HFFc6 (cell line): ENCODE measurements around the gene DUSP16. TPM values are rescaled to one million over a fixed set of nuclear protein-coding genes. Genes with fewer than 3 reads are reported as not detected.

Experiments used
- DNase-seq: peaks from one replicate; pipeline ENCODE4 v3.0.0-alpha.2; 2018
- H3K27ac Mint-ChIP-seq: 2 replicates; pipeline ENCODE4 v1.8.0; 2020; ENCODE audit warnings: mild to moderate bottlenecking, mixed read lengths
- H3K27me3 Mint-ChIP-seq: 2 replicates; pipeline ENCODE4 v1.8.0; 2021; ENCODE audit warnings: mild to moderate bottlenecking, moderate library complexity, mixed read lengths; ENCODE audit not compliant: insufficient read depth
- H3K36me3 Mint-ChIP-seq: 2 replicates; pipeline ENCODE4 v1.8.0; 2021; ENCODE audit warnings: low read depth, mixed read lengths
- H3K4me1 Mint-ChIP-seq: 2 replicates; pipeline ENCODE4 v1.8.0; 2020; ENCODE audit warnings: low read depth, mixed read lengths
- H3K4me3 Mint-ChIP-seq: 2 replicates; pipeline ENCODE4 v1.8.0; 2020; ENCODE audit warnings: mild to moderate bottlenecking, moderate library complexity, mixed read lengths
- H3K9me3 Mint-ChIP-seq: 2 replicates; pipeline ENCODE4 v1.8.0; 2020; ENCODE audit warnings: mild to moderate bottlenecking, mixed read lengths
- total RNA-seq, 6 experiments: library from RNA; stranded (reverse); fragmentation: NEBNext Ultra II Directional; extraction: Animal tissue kit (Norgen Biotek cat#: 25700); gene quantifications; 2 replicates in 1 of 6; 3 replicates in 5 of 6; pipeline ENCODE4 v1.2.3, GENCODE V29; 2021
- TF ChIP-seq, protein P1 (sequence below): fragments of 200-600 bp; sonication (generic); IDR thresholded peaks from 2 replicates; pipeline ENCODE4 v1.5.0; 2021; ENCODE audit warnings: antibody characterized with exemption, mild to moderate bottlenecking

The DUSP16 gene
- total RNA-seq, 6 experiments from 2014 or later, result 5.9 to 8.9 (median 7.4) TPM

DNA sequence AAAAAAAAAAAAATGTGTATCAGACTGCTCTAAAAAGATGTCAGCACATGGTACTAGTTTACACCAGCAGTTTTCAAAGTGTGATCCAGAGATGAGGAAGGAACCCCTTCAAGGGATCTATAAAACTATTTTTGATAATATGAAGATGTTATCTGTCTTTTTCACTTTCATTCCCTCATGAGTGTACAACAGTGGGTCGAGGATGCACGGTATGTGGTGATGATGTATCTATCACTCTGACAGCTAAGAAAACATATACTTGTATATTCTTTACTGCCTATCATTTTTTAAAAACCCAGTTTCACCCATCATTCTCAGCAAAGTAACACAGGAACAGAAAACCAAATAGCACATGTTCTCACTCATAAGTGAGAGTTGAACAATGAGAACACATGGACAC lies 12.4 kb downstream of the DUSP16 start:
- H3K27me3 Mint-ChIP-seq, result no peaks in the 10 kb centered on the region
- DNase-seq, result no peak
- no peak overlapping the region for H3K27ac Mint-ChIP-seq
- TF ChIP-seq, protein P1, sequence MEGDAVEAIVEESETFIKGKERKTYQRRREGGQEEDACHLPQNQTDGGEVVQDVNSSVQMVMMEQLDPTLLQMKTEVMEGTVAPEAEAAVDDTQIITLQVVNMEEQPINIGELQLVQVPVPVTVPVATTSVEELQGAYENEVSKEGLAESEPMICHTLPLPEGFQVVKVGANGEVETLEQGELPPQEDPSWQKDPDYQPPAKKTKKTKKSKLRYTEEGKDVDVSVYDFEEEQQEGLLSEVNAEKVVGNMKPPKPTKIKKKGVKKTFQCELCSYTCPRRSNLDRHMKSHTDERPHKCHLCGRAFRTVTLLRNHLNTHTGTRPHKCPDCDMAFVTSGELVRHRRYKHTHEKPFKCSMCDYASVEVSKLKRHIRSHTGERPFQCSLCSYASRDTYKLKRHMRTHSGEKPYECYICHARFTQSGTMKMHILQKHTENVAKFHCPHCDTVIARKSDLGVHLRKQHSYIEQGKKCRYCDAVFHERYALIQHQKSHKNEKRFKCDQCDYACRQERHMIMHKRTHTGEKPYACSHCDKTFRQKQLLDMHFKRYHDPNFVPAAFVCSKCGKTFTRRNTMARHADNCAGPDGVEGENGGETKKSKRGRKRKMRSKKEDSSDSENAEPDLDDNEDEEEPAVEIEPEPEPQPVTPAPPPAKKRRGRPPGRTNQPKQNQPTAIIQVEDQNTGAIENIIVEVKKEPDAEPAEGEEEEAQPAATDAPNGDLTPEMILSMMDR, result no peak
- H3K4me3 Mint-ChIP-seq, result no peak overlapping the region
- no peaks in the 10 kb centered on the region for H3K36me3 Mint-ChIP-seq
- H3K9me3 Mint-ChIP-seq, result no peaks in the 10 kb centered on the region
- peaks cover 6% of the 10 kb centered on the region; the same call in 1 of the 2 replicates for H3K4me1 Mint-ChIP-seq

DNA sequence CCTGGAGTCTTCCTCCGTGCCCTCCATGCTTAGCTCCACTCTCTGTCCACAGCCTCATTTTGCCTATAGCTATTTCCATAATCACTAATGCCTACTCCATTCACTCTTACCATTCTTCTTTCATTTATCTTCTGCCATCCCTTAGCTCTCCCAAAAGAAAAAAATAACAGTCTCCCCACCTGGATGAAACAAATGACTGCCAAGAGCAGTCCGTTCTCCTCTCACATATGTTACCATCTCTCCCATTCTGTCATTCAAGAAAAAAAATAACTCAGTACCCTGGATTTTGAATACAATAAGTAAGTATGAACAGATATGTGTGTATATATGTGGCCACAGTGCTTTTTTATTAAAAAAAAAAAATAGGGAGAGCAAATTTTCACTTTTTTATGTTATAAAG lies 13.2 kb downstream of the DUSP16 start:
- no peaks in the 10 kb centered on the region for H3K27me3 Mint-ChIP-seq
- no peaks in the 10 kb centered on the region for H3K36me3 Mint-ChIP-seq
- no peak overlapping the region for H3K27ac Mint-ChIP-seq
- H3K9me3 Mint-ChIP-seq, result no peaks in the 10 kb centered on the region
- H3K4me1 Mint-ChIP-seq, result peaks cover 11% of the 10 kb centered on the region; the same call in 1 of the 2 replicates
- no peak overlapping the region for H3K4me3 Mint-ChIP-seq
- DNase-seq, result no peak
- TF ChIP-seq, protein P1, result no peak

DNA sequence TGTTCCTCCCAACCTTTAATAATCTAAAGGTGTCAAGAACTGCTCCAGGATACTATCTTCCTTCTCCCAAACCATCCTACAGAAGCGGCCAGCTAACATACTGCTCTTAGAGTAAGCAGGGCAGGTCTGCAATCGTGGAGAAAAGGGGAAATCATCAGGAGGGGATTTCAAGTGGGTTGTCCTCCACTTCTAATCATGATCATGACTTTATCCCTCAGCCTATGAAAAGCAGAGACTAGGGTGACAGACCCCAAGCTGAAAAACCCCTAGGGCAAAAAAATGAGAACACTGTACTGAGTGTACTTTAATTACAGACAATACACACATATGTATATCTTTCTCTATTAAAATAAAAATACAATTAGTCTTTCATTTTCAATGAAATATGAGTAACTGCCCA lies 13.9 kb downstream of the DUSP16 start:
- TF ChIP-seq, protein P1, result no peak
- no peaks in the 10 kb centered on the region for H3K9me3 Mint-ChIP-seq
- no peak for DNase-seq
- H3K4me1 Mint-ChIP-seq, result peaks cover 11% of the 10 kb centered on the region; the same call in 1 of the 2 replicates
- H3K4me3 Mint-ChIP-seq, result no peak overlapping the region
- no peak overlapping the region for H3K27ac Mint-ChIP-seq
- H3K27me3 Mint-ChIP-seq, result no peaks in the 10 kb centered on the region
- H3K36me3 Mint-ChIP-seq, result no peaks in the 10 kb centered on the region

DNA sequence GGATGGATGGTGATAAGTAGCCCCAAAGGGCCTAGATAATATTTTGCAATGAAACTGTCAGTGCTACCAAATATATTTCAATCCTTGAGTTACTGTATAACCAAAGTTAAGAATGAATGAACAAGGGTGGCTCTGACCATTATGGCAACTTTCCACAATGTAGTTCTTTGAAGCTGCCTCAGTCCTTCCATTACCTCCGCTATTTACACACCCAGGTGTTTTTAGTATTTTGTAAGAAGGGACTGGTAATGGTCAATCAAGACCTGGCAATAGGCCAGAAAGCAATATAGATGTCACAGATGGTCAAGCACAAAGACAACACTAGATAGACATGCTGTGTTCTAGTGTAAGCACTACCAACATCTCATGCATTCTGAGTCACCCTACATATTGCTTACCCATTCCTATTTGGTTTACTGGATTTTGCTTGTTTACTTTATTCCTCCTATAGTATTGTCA lies 16.3 kb downstream of the DUSP16 start:
- Mint-ChIP-seq H3K36me3 (no peaks in the 10 kb centered on the region), H3K4me1 (peaks cover 11% of the 10 kb centered on the region; the same call in 1 of the 2 replicates), H3K27ac (no peak overlapping the region), H3K9me3 (no peaks in the 10 kb centered on the region), H3K27me3 (no peaks in the 10 kb centered on the region), H3K4me3 (no peak overlapping the region)
- TF ChIP-seq, protein P1, result no peak
- DNase-seq, result no peak

DNA sequence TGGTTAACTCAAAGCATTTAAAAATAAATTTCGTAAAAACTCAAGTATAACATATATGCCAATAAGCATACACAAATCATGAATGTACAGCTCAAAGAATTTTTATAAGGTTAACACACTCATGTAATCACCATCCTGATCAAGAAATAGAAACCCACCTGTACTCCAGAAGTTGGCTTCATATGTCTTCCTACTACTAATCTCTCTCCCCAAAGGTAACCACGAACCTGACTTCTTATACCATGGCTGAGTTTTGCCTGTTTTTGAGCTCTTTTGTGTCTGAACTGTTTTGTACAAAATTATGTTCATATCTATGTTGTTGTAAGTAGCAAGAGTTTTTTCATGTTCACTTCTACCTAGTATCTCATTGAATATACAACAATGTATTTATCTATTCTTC lies 18.7 kb downstream of the DUSP16 start:
- TF ChIP-seq, protein P1, result no peak
- H3K4me1 Mint-ChIP-seq, result peaks cover 11% of the 10 kb centered on the region; the same call in 1 of the 2 replicates
- H3K36me3 Mint-ChIP-seq, result no peaks in the 10 kb centered on the region
- DNase-seq, result no peak
- no peak overlapping the region for H3K4me3 Mint-ChIP-seq
- H3K9me3 Mint-ChIP-seq, result no peaks in the 10 kb centered on the region
- no peaks in the 10 kb centered on the region for H3K27me3 Mint-ChIP-seq
- no peak overlapping the region for H3K27ac Mint-ChIP-seq

DNA sequence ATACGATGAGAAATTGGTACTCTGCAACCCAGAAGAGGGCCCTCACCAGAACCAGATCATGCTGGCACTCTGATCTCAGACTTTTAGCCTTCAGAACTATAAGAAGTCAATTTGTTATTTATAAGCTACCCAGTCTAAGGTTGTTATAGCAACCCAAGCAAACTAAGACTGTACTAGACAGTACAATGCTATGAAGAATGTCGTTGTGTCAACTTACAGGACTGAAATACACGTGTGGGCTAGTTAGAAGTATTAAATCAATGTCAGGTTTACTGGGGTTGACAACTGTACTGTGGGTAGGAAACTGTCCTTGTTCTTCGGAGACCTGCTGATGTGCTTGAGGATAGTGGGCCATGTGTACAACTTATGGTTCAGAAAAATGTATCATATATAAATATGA lies 19.7 kb downstream of the DUSP16 start:
- no peak overlapping the region for H3K4me3 Mint-ChIP-seq
- no peaks in the 10 kb centered on the region for H3K36me3 Mint-ChIP-seq
- no peaks in the 10 kb centered on the region for H3K27me3 Mint-ChIP-seq
- H3K27ac Mint-ChIP-seq, result no peak overlapping the region
- H3K9me3 Mint-ChIP-seq, result no peaks in the 10 kb centered on the region
- H3K4me1 Mint-ChIP-seq, result peaks cover 5% of the 10 kb centered on the region; the same call in 1 of the 2 replicates
- DNase-seq, result no peak
- TF ChIP-seq, protein P1, result no peak
